Stimulated activated CD8-positive, alpha-beta memory T cell treated with anti-CD3 and anti-CD28 coated beads, Interleukin-2, amount 100 ng/mL, for 48 hours (primary cell): ENCODE data around the gene ZNF560.

ENCODE experiments used
- DNase-seq, 2 donors: peaks; one replicate each; pipeline ENCODE4 v3.0.0-alpha.2; 2020; ENCODE audit warnings: low read depth in 2 of 2

The ZNF560 gene

DNA sequence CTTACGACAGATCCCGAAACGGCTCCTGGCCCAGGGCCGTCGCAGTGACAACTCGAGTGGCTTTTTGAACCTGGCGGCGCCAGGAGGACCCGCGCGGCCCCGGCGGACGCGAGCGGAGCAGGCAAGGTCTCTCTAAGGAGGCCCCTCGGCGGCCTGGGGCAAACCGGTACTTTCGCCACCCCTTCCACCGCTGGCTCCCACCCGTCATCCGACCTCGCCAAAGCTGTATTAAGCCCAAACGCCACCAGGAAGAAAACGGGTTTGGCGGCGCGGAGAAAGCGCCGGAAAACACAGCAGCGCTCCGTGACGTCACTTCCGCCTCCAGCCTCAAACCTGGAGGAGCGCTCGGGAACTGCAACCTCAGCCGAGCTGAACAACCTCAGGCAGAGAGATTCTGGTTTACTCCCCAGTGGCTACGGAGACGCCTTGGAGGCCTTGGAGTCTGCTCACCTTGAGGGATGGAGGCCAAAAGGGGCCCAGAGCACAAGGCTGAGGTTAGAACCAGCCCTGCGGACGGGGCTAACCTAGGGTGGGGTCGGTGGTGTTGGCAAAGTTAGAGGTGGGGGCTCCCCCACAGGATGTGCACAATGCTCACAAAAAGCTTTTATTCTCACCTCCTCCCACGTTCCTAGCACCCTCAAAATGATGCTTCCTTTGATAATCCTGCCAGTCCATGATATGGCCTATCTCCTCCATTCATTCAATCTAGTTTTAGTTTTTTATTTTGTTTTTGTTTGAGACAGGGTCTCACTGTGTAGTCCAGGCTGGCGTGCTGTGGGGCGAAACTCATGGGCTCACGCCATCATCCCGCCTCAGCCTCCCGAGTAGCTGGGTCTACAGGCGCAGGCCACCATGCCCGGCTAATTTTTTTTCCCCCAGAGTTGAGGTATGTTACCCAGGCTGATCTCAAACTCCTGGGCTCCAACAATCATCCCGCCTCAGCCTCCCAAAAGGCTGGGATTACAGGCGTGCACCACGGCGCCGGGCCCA is 62.8 kb downstream of the ZNF560 start, which contains the start of gene ZNF266:
ZNF266 (minus strand) TSS at position 295 of the 990 bp plus-strand sequence. CDS start 15,484 bp downstream, outside the sequence.
- DNase-seq: peak; percentile 88 to 89

DNA sequence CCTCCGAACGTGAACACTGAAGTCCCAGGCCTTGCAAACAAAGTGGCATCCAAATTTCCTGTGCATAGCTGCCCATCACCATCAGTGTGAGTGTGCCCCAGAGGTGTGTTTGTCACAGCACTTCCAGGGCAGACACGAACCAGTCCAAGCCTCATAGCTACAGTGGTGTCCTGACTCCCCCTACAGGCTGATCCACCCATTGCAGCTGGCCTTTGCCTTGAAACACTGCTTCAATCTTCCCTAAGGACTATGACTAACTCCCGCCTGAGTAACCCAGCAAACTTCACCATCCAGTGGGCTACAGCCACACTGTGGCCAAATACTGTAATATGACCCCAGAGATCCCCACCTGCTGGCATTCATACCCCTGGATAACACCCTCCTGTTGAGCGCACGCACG is 66.9 kb downstream of the ZNF560 start:
- peak in 1 of 2 donors; percentile 40 for DNase-seq

DNA sequence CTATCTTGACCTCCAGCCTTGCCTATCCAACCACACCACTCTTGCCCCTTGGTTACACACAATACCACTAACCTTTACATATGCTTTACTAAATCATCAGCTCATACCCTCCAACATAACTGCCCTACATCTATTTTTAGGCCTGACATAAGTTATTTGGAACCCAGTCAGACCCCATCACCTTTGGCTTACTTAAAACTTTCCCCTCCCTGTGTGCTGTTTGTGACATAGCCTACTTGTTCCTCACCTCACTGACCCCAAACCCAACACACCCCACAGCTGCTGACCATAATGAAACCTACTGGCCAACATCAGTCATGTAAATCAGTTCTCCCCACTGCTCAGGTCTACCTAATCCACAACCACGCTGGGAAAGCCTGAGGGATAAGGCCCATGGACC is 68.0 kb downstream of the ZNF560 start:
- no peak for DNase-seq

DNA sequence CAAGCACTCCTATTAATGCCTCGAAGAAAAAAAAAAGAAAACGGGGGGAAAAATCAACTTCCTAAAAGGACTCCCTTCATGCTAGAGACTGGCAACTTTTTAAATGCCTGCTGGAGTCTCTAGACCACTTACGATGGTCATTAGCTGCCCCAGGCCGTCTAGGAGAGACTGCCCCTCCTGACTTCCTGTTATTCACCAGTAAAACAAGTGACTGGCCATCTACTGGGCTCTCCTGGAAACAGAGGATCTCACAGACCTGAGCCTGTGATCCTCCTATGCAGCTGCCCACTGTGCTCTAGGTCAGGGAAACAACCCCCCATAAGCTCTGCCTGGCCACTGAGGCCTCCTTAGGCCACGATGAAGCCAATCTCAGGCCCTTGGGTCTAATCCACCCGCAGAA is 70.5 kb downstream of the ZNF560 start:
- DNase-seq: no peak
